ENCODE measurements around the gene GRM7. TPM values are rescaled to one million over a fixed set of nuclear protein-coding genes. Genes with fewer than 3 reads are reported as not detected.
A peak's percentile ranks its signal among the peaks of the same experiment; 100 is the strongest.

GRM7 gene
- total RNA-seq, 2 donors from 2014 or later = 0.68 to 3.9 TPM

DNA sequence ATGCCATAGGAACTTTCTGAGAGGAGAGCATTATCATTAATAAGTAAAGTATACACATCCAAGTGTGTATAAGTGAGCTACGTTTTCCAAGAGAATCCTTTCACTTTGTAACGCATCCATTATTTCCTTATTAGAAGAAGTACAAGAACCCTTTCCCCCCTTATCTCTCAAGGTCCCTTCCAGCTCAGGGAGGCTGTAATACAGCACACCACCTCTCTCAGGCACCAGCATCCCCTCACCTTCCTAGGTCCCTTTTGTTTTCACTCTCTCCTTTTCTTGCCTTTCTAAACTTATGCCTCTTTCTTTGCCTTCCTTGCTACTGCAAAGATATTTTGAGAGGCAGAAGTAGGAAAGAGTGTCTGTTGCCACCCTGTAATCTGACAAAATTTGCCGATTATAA lies 446.0 kb downstream of the GRM7 start:
- no peak overlapping the region for H3K27ac ChIP-seq
- peaks cover 14 to 34% of the 10 kb centered on the region in 2 donors for H3K4me1 ChIP-seq (ENCODE audit: control insufficient read depth in 1 of 2, low read depth in 2 of 2)
- H3K9me3 ChIP-seq = no peaks in the 10 kb centered on the region
- no peak overlapping the region for H3K4me3 ChIP-seq
- H3K27me3 ChIP-seq (replicated peaks; ENCODE audit: insufficient read depth) = no peaks in the 10 kb centered on the region
- no peaks in the 10 kb centered on the region for H3K36me3 ChIP-seq
- DNase-seq (ENCODE audit: low spot score) (no peak), ATAC-seq (ENCODE audit: insufficient number of reproducible peaks, low FRiP score, low read depth) (no peak)
- TF ChIP-seq, protein P1, sequence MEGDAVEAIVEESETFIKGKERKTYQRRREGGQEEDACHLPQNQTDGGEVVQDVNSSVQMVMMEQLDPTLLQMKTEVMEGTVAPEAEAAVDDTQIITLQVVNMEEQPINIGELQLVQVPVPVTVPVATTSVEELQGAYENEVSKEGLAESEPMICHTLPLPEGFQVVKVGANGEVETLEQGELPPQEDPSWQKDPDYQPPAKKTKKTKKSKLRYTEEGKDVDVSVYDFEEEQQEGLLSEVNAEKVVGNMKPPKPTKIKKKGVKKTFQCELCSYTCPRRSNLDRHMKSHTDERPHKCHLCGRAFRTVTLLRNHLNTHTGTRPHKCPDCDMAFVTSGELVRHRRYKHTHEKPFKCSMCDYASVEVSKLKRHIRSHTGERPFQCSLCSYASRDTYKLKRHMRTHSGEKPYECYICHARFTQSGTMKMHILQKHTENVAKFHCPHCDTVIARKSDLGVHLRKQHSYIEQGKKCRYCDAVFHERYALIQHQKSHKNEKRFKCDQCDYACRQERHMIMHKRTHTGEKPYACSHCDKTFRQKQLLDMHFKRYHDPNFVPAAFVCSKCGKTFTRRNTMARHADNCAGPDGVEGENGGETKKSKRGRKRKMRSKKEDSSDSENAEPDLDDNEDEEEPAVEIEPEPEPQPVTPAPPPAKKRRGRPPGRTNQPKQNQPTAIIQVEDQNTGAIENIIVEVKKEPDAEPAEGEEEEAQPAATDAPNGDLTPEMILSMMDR (IDR thresholded peaks at IDR 0.05) = no peak

DNA sequence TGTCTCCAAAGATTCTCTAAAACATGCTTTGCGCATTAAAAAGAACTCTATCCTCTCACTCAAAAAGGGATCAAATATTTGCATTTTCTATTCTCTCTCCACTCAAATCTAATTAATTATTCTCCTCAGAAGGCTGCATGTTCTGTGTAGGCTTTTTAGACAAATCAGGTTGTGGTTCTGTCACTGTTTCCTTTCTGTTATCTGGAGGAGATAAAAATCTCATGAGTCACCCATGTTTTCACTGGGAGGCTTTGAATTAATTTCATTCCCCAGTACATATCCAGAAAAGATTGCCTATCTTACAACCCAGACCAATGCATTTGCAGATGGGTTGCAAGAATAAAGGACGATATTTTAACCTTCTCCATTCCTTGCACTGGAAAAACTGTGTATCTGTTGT lies 446.5 kb downstream of the GRM7 start:
- H3K4me1 ChIP-seq (ENCODE audit: control insufficient read depth in 1 of 2, low read depth in 2 of 2) = peaks cover 14 to 34% of the 10 kb centered on the region in 2 donors
- no peak for DNase-seq (ENCODE audit: low spot score)
- no peak overlapping the region for H3K4me3 ChIP-seq
- no peak for ATAC-seq (ENCODE audit: insufficient number of reproducible peaks, low FRiP score, low read depth)
- H3K9me3 ChIP-seq = no peaks in the 10 kb centered on the region
- H3K36me3 ChIP-seq = no peaks in the 10 kb centered on the region
- TF ChIP-seq, protein P1 (IDR thresholded peaks at IDR 0.05) = no peak
- H3K27me3 ChIP-seq (replicated peaks; ENCODE audit: insufficient read depth) = no peaks in the 10 kb centered on the region
- H3K27ac ChIP-seq = no peak overlapping the region

DNA sequence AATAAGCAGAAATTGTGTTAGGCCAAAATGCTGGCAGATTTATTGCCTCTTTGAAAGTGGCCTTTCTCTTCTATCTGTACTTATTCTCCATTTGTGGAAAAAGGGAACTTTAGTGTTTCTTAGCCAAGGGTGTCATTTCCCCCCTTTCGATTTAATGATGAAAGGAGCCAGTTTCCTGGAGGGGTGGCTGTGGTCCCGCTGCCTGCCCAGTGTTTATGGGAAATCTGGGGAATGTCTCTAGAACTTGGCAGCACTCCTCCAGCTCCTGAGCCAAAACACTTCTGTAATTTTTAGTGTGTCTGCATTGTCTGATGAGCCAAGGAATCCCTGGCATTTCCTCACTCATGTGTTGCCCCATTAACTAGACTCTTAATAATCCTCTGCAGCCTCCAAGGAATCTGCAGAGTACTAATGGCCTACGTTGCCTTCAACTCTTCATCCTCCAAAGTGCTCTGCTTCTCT lies 448.8 kb downstream of the GRM7 start:
- ATAC-seq (ENCODE audit: insufficient number of reproducible peaks, low FRiP score, low read depth) (peak; percentile 53), DNase-seq (ENCODE audit: low spot score) (no peak)
- H3K27ac ChIP-seq = no peak overlapping the region
- no peaks in the 10 kb centered on the region for H3K27me3 ChIP-seq (replicated peaks; ENCODE audit: insufficient read depth)
- H3K4me1 ChIP-seq (ENCODE audit: control insufficient read depth in 1 of 2, low read depth in 2 of 2) = peaks cover 14 to 34% of the 10 kb centered on the region in 2 donors
- peak overlapping the region; percentile 24 for H3K4me3 ChIP-seq
- H3K36me3 ChIP-seq = no peaks in the 10 kb centered on the region
- H3K9me3 ChIP-seq = no peaks in the 10 kb centered on the region
- TF ChIP-seq, protein P1 (IDR thresholded peaks at IDR 0.05) = no peak

DNA sequence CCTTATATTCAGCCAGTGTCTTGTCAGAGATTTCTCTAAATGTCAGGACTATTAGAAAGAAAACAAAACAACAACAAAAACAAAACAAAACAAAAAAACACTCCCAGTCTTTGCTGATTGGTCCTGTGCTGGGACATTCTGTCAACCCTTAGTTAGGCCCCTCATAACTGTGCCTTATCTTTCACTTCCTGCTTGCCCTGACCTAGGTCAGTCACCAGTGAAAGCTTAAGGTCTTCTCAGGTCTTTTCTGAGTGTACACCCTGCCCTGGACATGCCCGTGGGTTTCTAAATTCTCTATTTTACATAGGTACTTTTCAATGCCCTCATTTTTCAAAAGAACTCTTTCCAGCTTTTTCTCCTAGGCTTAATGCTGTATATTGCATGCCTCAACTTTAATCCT lies 454.1 kb downstream of the GRM7 start:
- ATAC-seq (ENCODE audit: insufficient number of reproducible peaks, low FRiP score, low read depth) (no peak), DNase-seq (ENCODE audit: low spot score) (no peak)
- Histone ChIP-seq H3K27ac (no peak overlapping the region), H3K36me3 (no peaks in the 10 kb centered on the region), H3K27me3 (replicated peaks; ENCODE audit: insufficient read depth) (no peaks in the 10 kb centered on the region), H3K4me1 (ENCODE audit: control insufficient read depth in 1 of 2, low read depth in 2 of 2) (peaks cover 0 to 8% of the 10 kb centered on the region in 2 donors), H3K9me3 (no peaks in the 10 kb centered on the region), H3K4me3 (no peak overlapping the region)
- TF ChIP-seq, protein P1 (IDR thresholded peaks at IDR 0.05) = no peak

DNA sequence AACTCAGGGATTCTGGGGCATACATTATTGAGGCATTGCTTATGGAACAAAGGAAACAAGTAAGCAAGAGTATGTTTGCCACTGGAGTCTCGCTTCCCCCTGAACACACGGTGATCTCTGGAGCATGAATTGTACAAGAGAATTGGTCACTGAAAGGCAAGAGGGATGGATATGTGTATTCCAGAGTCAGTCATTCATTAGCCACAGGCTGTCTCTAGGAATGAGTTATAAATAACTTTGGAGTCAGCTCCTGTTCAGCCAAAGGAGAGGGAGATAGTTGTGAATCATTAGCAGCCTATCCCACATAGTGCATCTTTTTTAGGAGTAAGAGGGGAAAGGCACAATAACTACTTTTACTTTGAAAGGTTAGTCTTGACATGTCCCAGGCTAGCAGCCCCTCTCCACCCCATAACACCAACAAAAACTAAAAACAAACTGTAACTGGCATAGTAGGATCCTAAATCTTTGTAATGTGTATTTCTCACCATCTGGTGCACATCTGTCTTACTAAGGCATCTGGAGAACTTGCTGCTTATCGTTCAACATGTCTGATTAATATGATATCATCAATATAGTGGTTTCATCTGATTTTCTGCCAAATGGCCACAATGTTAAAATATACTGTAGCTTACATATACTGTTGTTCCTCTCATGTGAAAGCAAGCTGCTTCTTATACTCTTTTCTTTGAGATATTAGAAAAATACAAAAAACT lies 462.2 kb downstream of the GRM7 start:
- Histone ChIP-seq H3K4me1 (ENCODE audit: control insufficient read depth in 1 of 2, low read depth in 2 of 2) (peaks cover 0 to 2% of the 10 kb centered on the region in 2 donors), H3K27ac (no peak overlapping the region), H3K4me3 (no peak overlapping the region), H3K9me3 (no peaks in the 10 kb centered on the region), H3K27me3 (replicated peaks; ENCODE audit: insufficient read depth) (no peaks in the 10 kb centered on the region), H3K36me3 (no peaks in the 10 kb centered on the region)
- no peak for DNase-seq (ENCODE audit: low spot score)
- TF ChIP-seq, protein P1 (IDR thresholded peaks at IDR 0.05) = no peak
- no peak for ATAC-seq (ENCODE audit: insufficient number of reproducible peaks, low FRiP score, low read depth)

All from thoracic aorta (tissue), 2 donors.